ENCODE measurements around the gene SLC30A2. TPM values are rescaled to one million over a fixed set of nuclear protein-coding genes. Genes with fewer than 3 reads are reported as not detected.

SLC30A2 gene
- total and polyA plus RNA-seq, 10 of the 15 experiments (the other 5 are each of a cell fraction or from before 2014, with no cell fraction given) = 0.13 TPM; not detected in 9

- H3K9me3 ChIP-seq (replicated peaks; ENCODE audit: control insufficient read depth, insufficient read depth, low read length) = no peaks in the 10 kb centered on the region
- H3K27me3 ChIP-seq (replicated peaks in 1 of 2; ENCODE audit: control insufficient read depth in 2 of 2, insufficient read depth in 2 of 2, low read length in 1 of 2) = no peaks in the 10 kb centered on the region; a peak in 1 of 4 replicates
- H3K36me3 ChIP-seq (ENCODE audit: control insufficient read depth in 2 of 2, insufficient read depth in 2 of 2, low read length in 1 of 2) = no peaks in the 10 kb centered on the region
- ChIA-PET POLR2A (no interaction called here), CTCF (interaction anchor here (0.5 to 2.1 kb wide), 4 partner anchors 116 to 746 kb away, joined by 3 to 16 read pairs (median 3); no protein-coding TSS in a partner anchor), SMC1A (ENCODE audit: uncharacterized antibody, unreplicated experiment) (interaction anchor here (0.5 to 1.0 kb wide), 4 partner anchors 9 to 222 kb away, joined by 3 to 4 read pairs (median 3); no protein-coding TSS in a partner anchor), RAD21 (ENCODE audit: unreplicated experiment) (interaction anchor here (2.0 kb wide), 1 partner anchor 115 kb away, joined by 5 read pairs; no protein-coding TSS in a partner anchor)
- ATAC-seq (peak; percentile 34), DNase-seq (ENCODE audit: low read depth, low spot score) (no peak), FAIRE-seq (no peak)
- no peak overlapping the region for H3K4me3 ChIP-seq
- intact Hi-C loops (cut with micrococcal nuclease; ENCODE audit: unreplicated experiment) (no loop called here), in situ Hi-C loops (cut with MboI) (no loop called here)
- H2AFZ ChIP-seq (ENCODE audit: control insufficient read depth, low read depth, low read length) = no peak overlapping the region
- no peak overlapping the region for H3K9ac ChIP-seq (ENCODE audit: control insufficient read depth, insufficient read depth, low read length)
- BruUV-seq (replicated peaks) = no TSS peak
- no peak overlapping the region for H3K27ac ChIP-seq (ENCODE audit: control insufficient read depth, insufficient read depth)
- WGBS (ENCODE audit: insufficient coverage, insufficient replicate concordance, low lambda C conversion rate, missing lambda C conversion rate) = 58% methylated on average over 3 of the region's 3 CpGs
- no peaks in the 10 kb centered on the region for H3K4me1 ChIP-seq (ENCODE audit: control insufficient read depth, insufficient read depth, low read length)
- no peak overlapping the region for H3K4me2 ChIP-seq (ENCODE audit: control insufficient read depth, insufficient read depth)
- TF ChIP-seq SMAD5 (IDR thresholded peaks at IDR 0.05; ENCODE audit: low read depth) = no peak
- TF ChIP-seq CREM (IDR thresholded peaks at IDR 0.05; ENCODE audit: low read depth) = no peak
- no peak for TF ChIP-seq CHD4 (IDR thresholded peaks at IDR 0.05)
- no peak for TF ChIP-seq ESRRA (IDR thresholded peaks at IDR 0.05; ENCODE audit: low read length)
- TF ChIP-seq ZNF274 (IDR thresholded peaks at IDR 0.05; ENCODE audit: insufficient read depth, insufficient read length) = no peak
- no peak for TF ChIP-seq MLLT1 (IDR thresholded peaks at IDR 0.05)
- no peak for TF ChIP-seq E2F8 (IDR thresholded peaks at IDR 0.05; ENCODE audit: low read depth, partially characterized antibody)
- TF ChIP-seq JUND (IDR thresholded peaks at IDR 0.05; ENCODE audit: low read depth, low read length) = no peak
- no peak for TF ChIP-seq TCF3 (IDR thresholded peaks at IDR 0.05; ENCODE audit: borderline replicate concordance, insufficient read depth, low read depth, low read length)
- no peak for TF ChIP-seq ZNF207 (IDR thresholded peaks at IDR 0.05; ENCODE audit: borderline replicate concordance)
- no peak for TF ChIP-seq SPI1 (IDR thresholded peaks at IDR 0.05; ENCODE audit: borderline replicate concordance, insufficient read depth, low read depth, low read length)
- TF ChIP-seq SUZ12 (IDR thresholded peaks at IDR 0.05; ENCODE audit: unreplicated experiment) = no peak
- TF ChIP-seq TBL1XR1 (IDR thresholded peaks at IDR 0.05; ENCODE audit: low read depth, low read length) = no peak
- no peak for TF ChIP-seq EP300 (IDR thresholded peaks at IDR 0.05; ENCODE audit: borderline replicate concordance in 1 of 2, control insufficient read depth in 1 of 2, low read depth in 2 of 2, low read length in 2 of 2)
- TF ChIP-seq ATF7 (IDR thresholded peaks at IDR 0.05; ENCODE audit: low read depth) = no peak
- no peak for TF ChIP-seq IRF5 (IDR thresholded peaks at IDR 0.05; ENCODE audit: borderline replicate concordance)
- no peaks in the 10 kb centered on the region for H3K79me2 ChIP-seq (ENCODE audit: control insufficient read depth, insufficient read depth, low read length)
- H4K20me1 ChIP-seq (ENCODE audit: control insufficient read depth, insufficient read depth) = no peaks in the 10 kb centered on the region
Observed at GRCh38 chr1:26010825-26011224, 35.1 kb downstream of the SLC30A2 start.
